D341Med (cell line): ENCODE measurements around the gene ADGRF3.
"Not testable (repeated sequence)": the region's sequence is repeated elsewhere in the genome, so short reads cannot be mapped to it uniquely, and the experiment has no call there.

ENCODE experiments used
- DNase-seq: peaks from one replicate; pipeline ENCODE4 v3.0.0; 2012; ENCODE audit warnings: low spot score

The ADGRF3 gene

GRCh38 chr2:26346454-26347053, at the start of gene ADGRF3:
ADGRF3 (minus strand) TSS chr2:26346789; CDS start chr2:26346234, 555 bp downstream.
- DNase-seq, result peak; percentile 62

GRCh38 chr2:26395394-26395793, 48.8 kb upstream of the ADGRF3 start:
- DNase-seq, result no peak

- no peak for DNase-seq
These were observed 48.1 kb upstream of the ADGRF3 start for GRCh38 chr2:26394694-26395093.

GRCh38 chr2:26387189-26387588, 40.6 kb upstream of the ADGRF3 start:
- no peak for DNase-seq

GRCh38 chr2:26384597-26384996, 38.0 kb upstream of the ADGRF3 start:
- DNase-seq, result no peak

- no peak for DNase-seq
These were observed 37.6 kb upstream of the ADGRF3 start for GRCh38 chr2:26384183-26384582.

- DNase-seq, result no peak
These were observed 36.0 kb upstream of the ADGRF3 start for GRCh38 chr2:26382564-26382963.

- DNase-seq, result no peak
These were observed 33.7 kb upstream of the ADGRF3 start for GRCh38 chr2:26380281-26380680.

GRCh38 chr2:26376799-26377198, 30.2 kb upstream of the ADGRF3 start:
- no peak for DNase-seq

- not testable (repeated sequence) for DNase-seq
These were observed 24.3 kb upstream of the ADGRF3 start for GRCh38 chr2:26370909-26371308.

- not testable (repeated sequence) for DNase-seq
These were observed 23.1 kb upstream of the ADGRF3 start for GRCh38 chr2:26369664-26370063.

GRCh38 chr2:26366957-26367356, 20.4 kb upstream of the ADGRF3 start:
- no peak for DNase-seq

- DNase-seq, result no peak
These were observed 18.1 kb upstream of the ADGRF3 start for GRCh38 chr2:26364669-26365068.

- DNase-seq, result no peak
These were observed 17.4 kb upstream of the ADGRF3 start for GRCh38 chr2:26363958-26364357.

GRCh38 chr2:26363323-26363722, 16.7 kb upstream of the ADGRF3 start:
- no peak for DNase-seq

GRCh38 chr2:26359886-26360473, 13.4 kb upstream of the ADGRF3 start:
- no peak for DNase-seq

GRCh38 chr2:26356771-26357170, 10.2 kb upstream of the ADGRF3 start:
- no peak for DNase-seq

- DNase-seq, result no peak
These were observed 9.5 kb upstream of the ADGRF3 start for GRCh38 chr2:26356111-26356510.

- DNase-seq, result no peak
These were observed 8.7 kb upstream of the ADGRF3 start for GRCh38 chr2:26355038-26355995.

GRCh38 chr2:26354469-26354868, 7.9 kb upstream of the ADGRF3 start:
- DNase-seq, result not testable (repeated sequence)

- no peak for DNase-seq
These were observed 6.3 kb upstream of the ADGRF3 start for GRCh38 chr2:26352892-26353291.

- no peak for DNase-seq
These were observed 4.9 kb upstream of the ADGRF3 start for GRCh38 chr2:26351375-26352090.
